WTC11 (cell line): Measurements from ENCODE around the gene AKT1S1. TPM values are rescaled to one million over a fixed set of nuclear protein-coding genes. Genes with fewer than 3 reads are reported as not detected.

Experiments used
- ATAC-seq: fragments of 200-7000 bp; cut with Tn5 transposase; 2 replicates; pipeline ENCODE4 v1.10.0; 2021; ENCODE audit warnings: mild to moderate bottlenecking, moderate library complexity
- CTCF ChIA-PET: fragments of 300-600 bp; sonication (Branson Sonifier 250); formaldehyde crosslinking; loops from one replicate; lab custom pipeline; 2021; ENCODE audit warnings: antibody characterized with exemption; lab: Charles Lee
- POLR2A ChIA-PET: fragments of 350-600 bp; sonication (Branson Sonifier 250); formaldehyde crosslinking; loops from one replicate; lab custom pipeline; 2021; ENCODE audit warnings: antibody characterized with exemption; lab: Charles Lee
- DNase-seq: peaks from one replicate; pipeline ENCODE4 v3.0.0; 2021; ENCODE audit warnings: low spot score
- H3K27ac Mint-ChIP-seq: 2 replicates; pipeline ENCODE4 v1.8.0; 2021; ENCODE audit warnings: mixed read lengths
- H3K27me3 Mint-ChIP-seq: 2 replicates; pipeline ENCODE4 v1.8.0; 2021; ENCODE audit warnings: low read depth, mild to moderate bottlenecking, moderate library complexity, mixed read lengths
- H3K36me3 Mint-ChIP-seq: 2 replicates; pipeline ENCODE4 v1.8.0; 2021; ENCODE audit warnings: mixed read lengths
- H3K4me1 Mint-ChIP-seq: 2 replicates; pipeline ENCODE4 v1.8.0; 2022; ENCODE audit warnings: mixed read lengths
- H3K4me3 Mint-ChIP-seq: 2 replicates; pipeline ENCODE4 v1.8.0; 2021; ENCODE audit warnings: mild to moderate bottlenecking, moderate library complexity, mixed read lengths
- H3K9me3 Mint-ChIP-seq: 2 replicates; pipeline ENCODE4 v1.8.0; 2021; ENCODE audit warnings: mixed read lengths
- ATF2 ChIP-seq: sonication (generic); formaldehyde crosslinking; IDR thresholded peaks from 2 replicates; pipeline ENCODE4 v1.8.1; 2022; ENCODE audit warnings: low read depth, missing genetic modification reagents, borderline replicate concordance
- ATF3 ChIP-seq: sonication (generic); formaldehyde crosslinking; conservative IDR thresholded peaks from 2 replicates; pipeline ENCODE4 v1.8.1; 2022; ENCODE audit warnings: mild to moderate bottlenecking, missing genetic modification reagents
- ATF6 ChIP-seq: sonication (generic); formaldehyde crosslinking; IDR thresholded peaks from 2 replicates; pipeline ENCODE4 v1.8.1; 2023; ENCODE audit warnings: mild to moderate bottlenecking, missing genetic modification reagents
- CDX4 ChIP-seq: fragments of 250-450 bp; sonication (Bioruptor Pico); IDR thresholded peaks from 2 replicates; pipeline ENCODE4 v1.9.0; 2021; ENCODE audit warnings: moderate library complexity, mild to moderate bottlenecking, inconsistent platforms, borderline replicate concordance
- CREM ChIP-seq: sonication (generic); formaldehyde crosslinking; IDR thresholded peaks from 2 replicates; pipeline ENCODE4 v1.8.1; 2022; ENCODE audit warnings: mild to moderate bottlenecking, missing genetic modification reagents, moderate library complexity
- ELF4 ChIP-seq: sonication (generic); formaldehyde crosslinking; IDR thresholded peaks from 2 replicates; pipeline ENCODE4 v1.8.1; 2022; ENCODE audit warnings: low read depth, mild to moderate bottlenecking, moderate library complexity, missing genetic modification reagents
- FOXK1 ChIP-seq: sonication (generic); formaldehyde crosslinking; IDR thresholded peaks from 2 replicates; pipeline ENCODE4 v1.8.0; 2022; ENCODE audit warnings: mild to moderate bottlenecking, moderate library complexity, missing genetic modification reagents
- MAX ChIP-seq: sonication (generic); formaldehyde crosslinking; IDR thresholded peaks from 2 replicates; pipeline ENCODE4 v1.8.0; 2022; ENCODE audit warnings: mild to moderate bottlenecking, missing genetic modification reagents
- MYBL2 ChIP-seq: sonication (generic); formaldehyde crosslinking; IDR thresholded peaks from 2 replicates; pipeline ENCODE4 v1.8.1; 2023; ENCODE audit warnings: mild to moderate bottlenecking, moderate library complexity, missing genetic modification reagents
- NR3C1 ChIP-seq: sonication (generic); formaldehyde crosslinking; conservative IDR thresholded peaks from 2 replicates; pipeline ENCODE4 v1.8.1; 2023; ENCODE audit warnings: low read depth, mild to moderate bottlenecking, missing genetic modification reagents
- PRRX2 ChIP-seq: fragments of 250-450 bp; sonication (Bioruptor Pico); IDR thresholded peaks from 2 replicates; pipeline ENCODE4 v1.8.0; 2021; ENCODE audit warnings: mild to moderate bottlenecking
- RELA ChIP-seq: sonication (generic); formaldehyde crosslinking; IDR thresholded peaks from 2 replicates; pipeline ENCODE4 v1.8.1; 2022; ENCODE audit warnings: missing genetic modification reagents, mild to moderate bottlenecking, borderline replicate concordance
- TCF7 ChIP-seq: sonication (generic); formaldehyde crosslinking; IDR thresholded peaks from 2 replicates; pipeline ENCODE4 v1.8.0; 2022; ENCODE audit warnings: mild to moderate bottlenecking, low read depth, missing genetic modification reagents, moderate library complexity
- TP53 ChIP-seq: sonication (generic); formaldehyde crosslinking; IDR thresholded peaks from 2 replicates; pipeline ENCODE4 v1.8.1; 2023; ENCODE audit warnings: mild to moderate bottlenecking, missing genetic modification reagents
- ZBTB21 ChIP-seq: sonication (generic); formaldehyde crosslinking; IDR thresholded peaks from 2 replicates; pipeline ENCODE4 v1.8.1; 2023; ENCODE audit warnings: mild to moderate bottlenecking, missing genetic modification reagents, borderline replicate concordance
- ZBTB43 ChIP-seq: sonication (generic); formaldehyde crosslinking; IDR thresholded peaks from 2 replicates; pipeline ENCODE4 v1.8.1; 2023; ENCODE audit warnings: mild to moderate bottlenecking, missing genetic modification reagents
- ZNF396 ChIP-seq: fragments of 250-450 bp; sonication (Bioruptor Pico); IDR thresholded peaks from 2 replicates; pipeline ENCODE4 v1.8.0; 2021; ENCODE audit warnings: mild to moderate bottlenecking, moderate library complexity, borderline replicate concordance
- ZNF416 ChIP-seq: fragments of 250-450 bp; sonication (Bioruptor Pico); IDR thresholded peaks from 2 replicates; pipeline ENCODE4 v1.9.0; 2021; ENCODE audit warnings: mild to moderate bottlenecking, inconsistent platforms
- ZNF512 ChIP-seq: sonication (generic); formaldehyde crosslinking; IDR thresholded peaks from 2 replicates; pipeline ENCODE4 v1.8.1; 2022; ENCODE audit warnings: missing genetic modification reagents, borderline replicate concordance
- ZSCAN18 ChIP-seq: fragments of 250-450 bp; sonication (Bioruptor Pico); IDR thresholded peaks from 2 replicates; pipeline ENCODE4 v2.1.2; 2022; ENCODE audit warnings: mild to moderate bottlenecking, moderate library complexity
- total RNA-seq: library from RNA; stranded (reverse); gene quantifications from 3 replicates; pipeline ENCODE4 v1.2.3, GENCODE V29; 2021

The AKT1S1 gene
- total RNA-seq, 1 experiment from 2014 or later: 47.8 TPM

GRCh38 chr19:49829721-49830120, 47.4 kb downstream of the AKT1S1 start:
- CTCF ChIA-PET: interaction anchor here (0.5 kb wide), 1 partner anchor 134 kb away, joined by 4 read pairs; no protein-coding TSS in a partner anchor
- H3K36me3 Mint-ChIP-seq: peaks cover 16% of the 10 kb centered on the region
- H3K4me1 Mint-ChIP-seq: no peaks in the 10 kb centered on the region
- no peaks in the 10 kb centered on the region for H3K27me3 Mint-ChIP-seq
- no peak overlapping the region for H3K27ac Mint-ChIP-seq
- POLR2A ChIA-PET: no interaction called here
- no peaks in the 10 kb centered on the region for H3K9me3 Mint-ChIP-seq
- no peak for ATAC-seq
- no peak for DNase-seq
- no peak for TF ChIP-seq ZBTB21 (CRISPR knock-in tag)
- no peak overlapping the region for H3K4me3 Mint-ChIP-seq

GRCh38 chr19:49829200-49829599, 48.0 kb downstream of the AKT1S1 start:
- Mint-ChIP-seq H3K36me3 (peaks cover 14% of the 10 kb centered on the region), H3K27me3 (no peaks in the 10 kb centered on the region), H3K27ac (no peak overlapping the region), H3K4me3 (no peak overlapping the region), H3K9me3 (no peaks in the 10 kb centered on the region), H3K4me1 (no peaks in the 10 kb centered on the region)
- ChIA-PET POLR2A (no interaction called here), CTCF (no interaction called here)
- TF ChIP-seq ATF2 (CRISPR knock-in tag): no peak
- no peak for TF ChIP-seq ZBTB43 (CRISPR knock-in tag)
- TF ChIP-seq MYBL2 (CRISPR knock-in tag): no peak
- no peak for TF ChIP-seq FOXK1
- no peak for TF ChIP-seq ZNF396
- no peak for TF ChIP-seq MAX (CRISPR knock-in tag)
- no peak for TF ChIP-seq ZNF416 (CRISPR knock-in tag)
- no peak for TF ChIP-seq ATF6
- TF ChIP-seq ATF3: no peak
- TF ChIP-seq ZSCAN18 (CRISPR knock-in tag): no peak
- TF ChIP-seq CREM (CRISPR knock-in tag): no peak
- no peak for TF ChIP-seq TP53 (CRISPR knock-in tag)
- no peak for TF ChIP-seq ELF4 (CRISPR knock-in tag)
- TF ChIP-seq RELA (CRISPR knock-in tag): no peak
- no peak for TF ChIP-seq TCF7 (CRISPR knock-in tag)
- TF ChIP-seq CDX4: no peak
- TF ChIP-seq ZNF512 (CRISPR knock-in tag): no peak
- no peak for TF ChIP-seq PRRX2 (CRISPR knock-in tag)
- no peak for TF ChIP-seq NR3C1 (CRISPR knock-in tag)
- DNase-seq (no peak), ATAC-seq (no peak)
